Spleen (tissue), 7 donors: ENCODE data around the gene FKTN.

Experiments
- CTCF ChIP-seq, 11 experiments: fragments of 200-600 bp in 7 of 11; fragments of 450-650 bp in 4 of 11; sonication (generic) in 4 of 11; IDR thresholded peaks in 8 of 11; conservative IDR thresholded peaks in 3 of 11; 1 replicate in 7 of 11; 2 replicates in 4 of 11; pipeline versions ENCODE4 v1.4.0 to v1.8.0; 2016 to 2021; ENCODE audit warnings: antibody characterized with exemption in 11 of 11, inconsistent platforms in 4 of 11, mild to moderate bottlenecking in 1 of 11
- POLR2A ChIP-seq, 3 donors: fragments of 450-650 bp; IDR thresholded peaks; one replicate each; pipeline ENCODE4 v1.5.1; 2017; ENCODE audit warnings: antibody characterized with exemption in 3 of 3, mild to moderate bottlenecking in 1 of 3
- POLR2AphosphoS5 ChIP-seq, 3 donors: sonication (generic); formaldehyde crosslinking; IDR thresholded peaks; one replicate each; pipeline ENCODE4 v1.5.1; 2017; ENCODE audit warnings: antibody characterized with exemption in 3 of 3
- donor health status: DM: no; HTN: no; CAD: no; lungs with moderate emphysema.
- donor health status: DM: no; HTN: no; CAD: no.
- donor health status: DM: no; HTN: no; CAD: no.

GRCh38 chr9:105539452-105539851 is 18.5 kb upstream of the FKTN start:
- no peak for TF ChIP-seq CTCF (IDR thresholded peaks at IDR 0.05 in 8 of 11, conservative IDR thresholded peaks at IDR 0.05 in 3 of 11)
- no peak for TF ChIP-seq POLR2A (IDR thresholded peaks at IDR 0.05)
- no peak for TF ChIP-seq POLR2AphosphoS5 (IDR thresholded peaks at IDR 0.05)
